Posterior cingulate gyrus (tissue), 11 donors: ENCODE data around the gene CSNK1E.

Experiments used
- DNase-seq, 10 donors: peaks; one replicate each; pipeline versions ENCODE4 v3.0.0 to v3.0.0-alpha.2; 2020 to 2021; ENCODE audit warnings: mixed read lengths in 3 of 10
- intact Hi-C: fragments of 100-400 bp; cut with DNase I; formaldehyde crosslinking; loops from one replicate; pipeline ENCODE4 v1.15.1; 2023

CSNK1E gene

GRCh38 chr22:38257650-38258250 lies 59.5 kb downstream of the CSNK1E start:
- no peak for DNase-seq
- intact Hi-C loops, result no loop called here

GRCh38 chr22:38257181-38257580 lies 60.1 kb downstream of the CSNK1E start:
- no peak for DNase-seq
- intact Hi-C loops, result no loop called here

GRCh38 chr22:38255697-38256096 lies 61.5 kb downstream of the CSNK1E start:
- intact Hi-C loops, result no loop called here
- DNase-seq, result no peak

GRCh38 chr22:38251341-38251692 lies 65.9 kb downstream of the CSNK1E start:
- no peak for DNase-seq
- intact Hi-C loops, result no loop called here

- DNase-seq, result no peak
- intact Hi-C loops, result no loop called here
These were observed 66.4 kb downstream of the CSNK1E start for GRCh38 chr22:38250643-38251340.

- DNase-seq, result peak in 3 of 10 donors; percentile 26 to 93 (median 84)
These were observed 67.2 kb downstream of the CSNK1E start for GRCh38 chr22:38249803-38250642.

GRCh38 chr22:38249301-38249700 lies 67.9 kb downstream of the CSNK1E start:
- intact Hi-C loops, result no loop called here
- DNase-seq, result no peak

More at GRCh38 chr22:38249803-38250642, 67.2 kb downstream of the CSNK1E start:
- intact Hi-C loops, result no loop called here

- intact Hi-C loops, result no loop called here
- no peak for DNase-seq
These were observed 69.0 kb downstream of the CSNK1E start for GRCh38 chr22:38248280-38248679.

- intact Hi-C loops, result no loop called here
- no peak for DNase-seq
These were observed 69.5 kb downstream of the CSNK1E start for GRCh38 chr22:38247713-38248112.

GRCh38 chr22:38246692-38247091 lies 70.5 kb downstream of the CSNK1E start:
- DNase-seq, result peak; percentile 55 to 93 (median 70)
- intact Hi-C loops, result no loop called here

- DNase-seq, result peak in 1 of 10 donors; percentile 68
- intact Hi-C loops, result no loop called here
These were observed 71.1 kb downstream of the CSNK1E start for GRCh38 chr22:38246046-38246658.

- no peak for DNase-seq
- intact Hi-C loops, result no loop called here
These were observed 73.1 kb downstream of the CSNK1E start for GRCh38 chr22:38244106-38244505.

GRCh38 chr22:38243007-38243765 lies 74.0 kb downstream of the CSNK1E start:
- DNase-seq, result peak in 5 of 10 donors; percentile 56 to 92 (median 72)
- intact Hi-C loops, result no loop called here

- intact Hi-C loops, result no loop called here
These were observed 76.4 kb downstream of the CSNK1E start for GRCh38 chr22:38240734-38241252.

More at GRCh38 chr22:38240734-38241252, 76.4 kb downstream of the CSNK1E start:
- DNase-seq, result peak in 7 of 10 donors; percentile 46 to 94 (median 80)
